GM18517 (cell line): Measurements from ENCODE around the gene PRODH.
"Not testable (repeated sequence)": the region's sequence is repeated elsewhere in the genome, so short reads cannot be mapped to it uniquely, and the experiment has no call there.

ENCODE experiments used
- ATAC-seq: cut with Tn5 transposase; IDR thresholded peaks from one replicate; pipeline ENCODE4 v1.9.1; 2021; ENCODE audit warnings: mild to moderate bottlenecking, moderate library complexity; ENCODE audit not compliant: unreplicated experiment

The PRODH gene

DNA sequence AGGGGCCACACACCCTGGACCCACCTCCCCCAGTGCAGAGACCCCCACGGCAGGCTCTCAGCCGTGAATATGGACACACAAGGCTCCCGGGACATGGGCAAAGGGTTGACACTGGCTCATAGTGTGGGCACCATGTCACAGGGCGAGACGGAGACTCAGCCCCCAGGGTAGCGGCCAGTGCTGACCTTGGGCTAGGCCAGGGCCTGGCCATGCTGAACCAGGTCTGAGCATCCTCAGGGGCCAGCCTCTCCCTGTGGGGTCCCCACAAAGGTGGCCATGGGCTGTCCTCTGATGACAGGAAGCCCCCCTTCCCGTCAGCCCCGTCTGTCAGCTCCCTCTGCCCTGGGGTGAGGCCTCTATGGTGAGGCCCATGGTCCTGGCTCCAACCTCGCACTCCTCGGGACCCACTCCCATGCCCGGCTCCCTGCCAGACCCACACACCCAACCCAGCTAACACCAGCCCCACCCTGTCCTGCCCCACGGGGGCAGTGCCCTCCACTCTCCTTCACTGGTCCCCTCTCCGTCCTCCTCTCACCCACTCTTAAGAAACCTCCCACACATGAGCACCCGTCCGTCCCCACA, 19.0 kb upstream of the PRODH start:
- ATAC-seq: no peak

DNA sequence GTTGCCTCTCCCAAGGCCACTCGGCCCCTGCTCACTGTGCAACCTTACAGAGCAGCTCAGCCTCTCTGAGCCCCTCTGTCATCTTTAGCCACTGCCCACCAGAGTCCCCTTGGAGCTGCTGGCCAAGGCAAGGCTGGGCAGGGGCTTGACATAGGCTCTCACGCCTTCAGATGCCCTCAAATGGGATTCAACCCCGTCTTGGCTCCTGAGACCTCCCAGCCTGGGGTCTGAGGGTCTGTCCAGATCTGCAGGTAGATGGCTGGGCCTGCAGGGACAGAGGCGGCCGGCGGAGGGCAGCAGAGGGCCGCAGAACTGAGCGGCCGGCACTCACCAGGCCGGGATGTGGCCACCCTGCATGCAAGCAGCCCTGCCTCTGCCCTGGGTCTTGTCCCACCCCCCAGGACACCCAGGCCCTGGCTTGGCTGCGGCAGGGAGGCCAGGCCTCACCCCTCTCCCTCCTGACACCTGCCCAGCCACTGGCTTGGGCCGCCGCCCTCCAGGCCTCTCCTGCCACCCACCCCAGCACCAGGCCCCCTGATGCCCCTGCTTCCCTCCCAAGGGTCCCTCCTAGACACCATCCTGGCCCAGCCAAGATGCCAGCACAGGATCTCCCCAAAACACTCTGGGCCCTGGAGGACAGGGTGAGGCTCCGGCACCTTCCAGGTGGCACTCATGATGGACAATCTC, 18.4 kb upstream of the PRODH start:
- ATAC-seq: not testable (repeated sequence)

DNA sequence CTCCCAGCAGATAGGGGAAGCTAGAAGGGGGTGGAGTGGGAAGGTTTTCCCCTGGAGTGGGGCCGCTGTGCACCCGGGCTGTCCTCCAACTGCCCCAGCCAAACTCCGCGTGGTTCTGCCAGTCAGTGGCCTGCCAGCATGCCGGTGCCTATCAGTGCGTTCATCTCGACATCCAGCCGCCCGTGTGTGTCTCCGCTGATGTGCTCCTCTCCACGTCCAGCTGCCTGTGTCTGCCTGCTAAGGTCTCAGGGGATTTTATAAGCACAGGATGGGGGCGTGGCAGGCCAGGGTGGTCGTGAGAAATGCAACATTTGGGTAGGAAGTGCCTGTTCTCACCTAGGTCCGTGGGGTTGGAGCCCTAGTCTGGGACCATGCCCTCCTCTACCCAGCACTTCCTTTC, 17.0 kb upstream of the PRODH start:
- not testable (repeated sequence) for ATAC-seq

DNA sequence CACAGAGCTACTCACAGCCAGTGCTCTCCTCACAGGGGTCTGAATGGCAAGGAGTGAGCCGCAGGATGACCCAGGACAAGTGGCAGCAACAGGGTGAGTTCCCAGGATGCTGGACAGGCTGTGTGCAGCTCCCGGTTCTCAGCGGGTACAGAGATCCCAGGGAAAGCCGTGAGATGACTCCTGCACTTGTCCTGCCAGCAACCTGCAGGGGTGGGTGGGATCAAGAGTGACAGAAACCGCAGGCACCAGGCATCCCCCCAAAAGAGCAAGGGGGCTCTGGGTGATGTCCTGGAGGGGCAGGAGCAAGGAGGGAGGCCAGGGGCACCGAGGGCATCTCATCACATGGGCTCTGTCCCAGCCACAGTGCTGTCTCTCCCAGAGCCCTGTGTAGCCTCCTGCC, 15.9 kb upstream of the PRODH start:
- ATAC-seq: no peak

DNA sequence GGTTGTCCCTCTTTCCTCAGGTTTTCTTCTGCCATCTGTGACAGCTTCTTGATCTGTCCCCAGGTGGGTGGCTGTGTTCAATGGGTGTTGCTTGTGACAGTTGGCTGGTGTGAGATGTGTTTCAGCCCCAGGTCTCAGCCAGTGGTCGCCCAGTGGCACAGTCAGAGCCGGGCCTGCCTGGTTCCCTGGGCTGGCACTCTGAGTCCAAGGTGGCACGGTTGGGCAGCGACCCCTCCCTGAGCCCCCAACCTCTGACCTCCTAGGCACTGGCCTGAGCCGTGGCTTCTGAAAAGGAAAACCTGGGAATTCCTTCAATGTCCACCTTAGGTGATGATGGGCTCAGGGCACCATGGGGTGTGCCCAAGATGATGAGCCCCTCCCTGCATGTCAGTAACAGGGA, 14.0 kb upstream of the PRODH start:
- no peak for ATAC-seq

DNA sequence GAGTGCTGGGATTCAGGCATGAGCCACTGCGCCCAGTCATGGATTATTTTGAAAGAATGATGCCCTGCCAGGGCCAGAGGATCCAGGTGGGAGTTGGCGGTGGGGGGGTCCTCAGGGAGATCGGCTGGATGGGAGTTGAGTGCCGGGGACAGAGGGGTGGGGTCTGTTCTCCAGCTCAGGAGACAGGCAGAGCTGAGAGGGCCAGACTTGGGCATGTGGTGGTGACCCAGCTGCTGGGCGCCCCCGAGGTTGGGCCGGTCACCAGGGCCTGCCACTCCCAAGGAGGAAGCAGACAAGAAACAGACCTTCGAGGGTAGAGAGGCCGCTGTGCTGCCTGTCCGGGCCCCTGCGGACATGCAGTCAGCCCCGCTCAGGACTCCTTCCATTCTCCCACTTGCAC, 11.8 kb upstream of the PRODH start:
- ATAC-seq: no peak

DNA sequence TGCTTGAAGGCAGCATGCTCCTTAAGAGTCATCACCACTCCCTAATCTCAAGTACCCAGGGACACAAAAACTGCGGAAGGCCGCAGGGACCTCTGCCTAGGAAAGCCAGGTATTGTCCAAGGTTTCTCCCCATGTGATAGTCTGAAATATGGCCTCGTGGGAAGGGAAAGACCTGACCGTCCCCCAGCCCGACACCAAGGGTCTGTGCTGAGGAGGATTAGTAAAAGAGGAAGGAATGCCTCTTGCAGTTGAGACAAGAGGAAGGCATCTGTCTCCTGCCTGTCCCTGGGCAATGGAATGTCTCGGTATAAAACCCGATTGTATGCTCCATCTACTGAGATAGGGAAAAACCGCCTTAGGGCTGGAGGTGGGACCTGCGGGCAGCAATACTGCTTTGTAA, 11.0 kb upstream of the PRODH start:
- ATAC-seq: not testable (repeated sequence)

DNA sequence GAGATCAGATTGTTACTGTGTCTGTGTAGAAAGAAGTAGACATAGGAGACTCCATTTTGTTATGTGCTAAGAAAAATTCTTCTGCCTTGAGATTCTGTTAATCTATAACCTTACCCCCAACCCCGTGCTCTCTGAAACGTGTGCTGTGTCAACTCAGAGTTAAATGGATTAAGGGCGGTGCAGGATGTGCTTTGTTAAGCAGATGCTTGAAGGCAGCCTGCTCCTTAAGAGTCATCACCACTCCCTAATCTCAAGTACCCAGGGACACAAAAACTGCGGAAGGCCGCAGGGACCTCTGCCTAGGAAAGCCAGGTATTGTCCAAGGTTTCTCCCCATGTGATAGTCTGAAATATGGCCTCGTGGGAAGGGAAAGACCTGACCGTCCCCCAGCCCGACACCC, 2.6 kb upstream of the PRODH start:
- ATAC-seq: not testable (repeated sequence)

DNA sequence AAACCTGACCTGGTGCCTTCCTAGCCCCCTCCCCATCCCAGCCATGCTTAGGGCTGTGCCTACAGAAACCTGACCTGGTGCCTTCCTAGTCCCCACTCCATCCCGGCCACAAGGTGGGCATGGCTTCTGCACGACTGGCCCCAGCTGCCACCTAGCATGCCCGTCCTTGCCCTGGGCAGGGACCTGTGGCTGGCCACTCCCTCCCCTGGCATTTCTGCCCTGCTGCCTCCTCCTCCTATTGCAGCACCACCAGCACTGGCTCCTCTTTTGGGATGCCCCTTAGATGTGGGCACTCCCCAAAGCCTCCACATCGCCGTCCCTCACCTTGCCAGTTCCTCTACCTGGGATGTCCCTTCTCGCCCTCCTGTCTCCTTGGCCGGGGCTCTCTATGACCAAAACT, 1.4 kb downstream of the PRODH start:
- ATAC-seq: not testable (repeated sequence)

DNA sequence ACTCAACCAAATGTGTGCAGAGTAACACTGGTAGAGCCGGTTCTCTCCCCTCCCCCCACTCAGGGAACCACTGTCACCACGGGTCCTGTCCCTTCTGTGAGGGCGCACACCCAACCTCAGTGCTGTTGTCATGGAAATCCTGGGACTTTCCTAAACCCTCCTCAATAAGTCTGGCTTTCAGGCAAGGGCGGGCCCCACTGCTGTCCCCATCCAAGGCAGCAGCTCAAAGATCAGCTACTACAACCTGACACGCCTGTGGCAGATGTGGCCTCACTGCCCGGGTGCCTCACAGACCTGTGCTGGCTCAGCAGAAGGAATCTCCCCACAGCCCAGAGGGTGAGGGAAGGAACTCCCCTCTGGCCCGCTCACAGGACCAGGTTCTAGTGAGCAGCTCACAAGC, 2.2 kb downstream of the PRODH start:
- no peak for ATAC-seq

DNA sequence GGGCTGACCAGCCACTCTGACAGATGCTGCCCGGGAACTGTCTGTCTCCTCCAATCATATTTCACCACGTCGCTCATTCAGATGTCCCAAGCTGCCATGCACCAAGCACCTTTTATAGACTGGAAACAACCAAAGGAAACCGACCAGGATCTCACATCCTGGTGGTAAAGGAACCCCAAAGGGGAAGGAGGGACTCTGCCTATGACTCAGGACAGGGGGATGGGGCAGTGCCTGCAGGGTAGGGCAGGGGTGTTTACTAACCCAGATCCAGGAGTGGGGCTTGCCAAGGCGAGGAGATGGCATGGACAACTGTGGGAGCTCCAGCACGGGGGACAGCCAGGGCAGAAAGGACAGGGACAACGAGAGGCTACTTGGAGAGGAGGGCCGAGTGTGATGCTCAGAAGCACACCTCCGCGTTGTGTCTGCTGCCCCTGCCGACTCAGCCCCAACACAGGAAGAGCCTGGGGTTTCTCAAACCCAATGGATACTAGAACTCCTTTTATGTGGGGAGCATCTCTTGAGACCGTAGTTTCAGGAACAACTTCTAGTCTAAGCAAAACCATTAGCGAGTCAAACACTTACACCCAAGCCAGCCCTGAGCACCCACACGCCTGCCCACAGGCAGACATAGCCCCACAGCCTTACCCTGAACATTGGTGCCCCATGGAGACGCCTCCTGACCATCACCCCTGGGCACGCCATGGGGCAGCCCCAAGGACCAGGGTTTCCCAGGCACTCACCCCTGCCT, 4.0 kb downstream of the PRODH start:
- no peak for ATAC-seq

DNA sequence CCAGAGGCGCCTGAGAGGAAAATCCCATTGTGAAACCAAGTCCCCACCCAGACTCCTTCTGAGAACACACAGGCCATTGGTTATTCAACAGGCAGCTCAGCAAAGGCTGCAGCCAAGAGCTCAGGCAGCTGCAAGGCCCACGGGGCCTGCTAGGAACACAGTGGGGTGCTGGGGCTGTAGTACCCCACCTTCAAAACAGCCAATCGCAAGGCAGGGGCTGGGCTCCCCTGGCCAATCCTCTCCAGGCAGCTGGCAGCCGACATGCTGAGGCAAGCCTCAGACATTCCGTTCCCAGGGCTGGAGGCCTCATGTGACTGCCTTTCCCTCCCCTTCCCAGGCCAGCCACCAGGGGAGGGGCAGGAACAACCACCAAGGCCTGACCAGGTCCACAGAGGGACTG, 6.6 kb downstream of the PRODH start:
- no peak for ATAC-seq

DNA sequence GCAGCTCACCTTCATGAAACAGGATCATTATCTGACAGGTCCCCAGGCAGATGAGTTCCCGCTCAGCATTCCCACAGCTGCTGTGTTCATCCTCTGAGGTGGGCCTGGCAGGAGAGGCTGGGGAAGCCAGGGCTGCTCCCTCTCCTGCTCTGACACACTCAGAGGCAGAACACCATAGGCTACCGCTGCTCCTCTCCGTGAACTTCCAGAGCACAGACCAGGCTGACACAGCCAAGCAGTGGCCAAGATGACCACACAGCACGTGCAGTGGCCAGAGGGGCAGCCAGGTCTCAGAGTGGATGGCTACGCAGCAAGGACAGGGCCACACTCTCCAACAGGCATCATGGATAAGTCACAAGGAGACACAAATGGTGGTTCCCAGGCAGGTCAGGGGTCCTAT, 8.5 kb downstream of the PRODH start:
- ATAC-seq: no peak

DNA sequence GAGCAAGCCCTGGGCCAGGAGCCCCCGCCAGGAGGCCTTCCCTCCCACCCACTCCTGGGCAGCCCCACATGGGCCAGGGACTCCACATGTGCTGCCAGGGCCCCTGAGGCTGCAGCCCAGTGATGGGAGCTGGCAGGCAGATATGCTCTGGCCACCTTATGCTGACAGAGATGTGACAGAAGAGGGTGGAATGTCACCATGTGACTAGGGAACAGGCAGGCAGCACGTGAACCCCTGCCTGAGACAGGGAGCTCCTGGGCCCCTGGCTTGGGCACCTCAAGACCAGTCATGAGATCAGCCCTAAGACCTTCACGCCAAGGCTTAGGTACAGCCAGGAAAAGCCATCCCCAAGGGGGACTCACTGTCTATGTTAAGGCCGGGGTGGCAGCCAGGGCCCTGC, 9.1 kb downstream of the PRODH start:
- no peak for ATAC-seq

DNA sequence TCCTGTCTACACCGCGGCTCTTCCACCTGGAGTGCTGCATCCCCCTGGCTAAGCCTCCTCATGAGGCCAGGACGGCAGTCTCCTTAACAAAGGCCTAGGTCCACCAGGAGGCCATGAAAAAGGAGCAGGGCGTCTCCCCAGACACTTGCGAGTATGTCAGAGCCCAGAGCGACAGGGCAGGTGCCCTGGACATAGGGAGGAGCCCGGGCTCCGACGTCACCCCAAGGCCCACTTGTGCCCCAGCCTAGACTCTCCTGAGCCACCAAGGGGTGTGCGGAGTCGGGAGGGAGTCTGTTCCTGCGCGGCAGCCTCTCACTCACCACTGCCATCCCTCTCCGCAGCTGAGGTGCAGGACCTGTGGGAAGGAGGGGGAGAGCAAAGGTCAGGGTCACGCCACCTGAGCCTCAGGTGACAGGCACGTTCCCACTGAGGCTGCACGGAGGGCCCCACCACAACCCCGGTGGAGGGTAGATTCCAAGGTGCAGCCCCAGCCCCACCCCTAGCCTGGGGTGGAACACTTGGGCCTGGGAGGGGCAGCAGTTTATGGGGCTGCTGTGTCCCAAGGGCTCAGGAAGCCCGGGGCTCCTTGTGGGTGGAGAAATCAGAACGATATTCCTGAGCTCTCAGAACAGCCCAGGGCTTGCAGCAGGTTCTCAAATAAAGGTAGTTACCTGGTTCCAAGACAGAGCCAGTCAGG, 10.6 kb downstream of the PRODH start:
- no peak for ATAC-seq

DNA sequence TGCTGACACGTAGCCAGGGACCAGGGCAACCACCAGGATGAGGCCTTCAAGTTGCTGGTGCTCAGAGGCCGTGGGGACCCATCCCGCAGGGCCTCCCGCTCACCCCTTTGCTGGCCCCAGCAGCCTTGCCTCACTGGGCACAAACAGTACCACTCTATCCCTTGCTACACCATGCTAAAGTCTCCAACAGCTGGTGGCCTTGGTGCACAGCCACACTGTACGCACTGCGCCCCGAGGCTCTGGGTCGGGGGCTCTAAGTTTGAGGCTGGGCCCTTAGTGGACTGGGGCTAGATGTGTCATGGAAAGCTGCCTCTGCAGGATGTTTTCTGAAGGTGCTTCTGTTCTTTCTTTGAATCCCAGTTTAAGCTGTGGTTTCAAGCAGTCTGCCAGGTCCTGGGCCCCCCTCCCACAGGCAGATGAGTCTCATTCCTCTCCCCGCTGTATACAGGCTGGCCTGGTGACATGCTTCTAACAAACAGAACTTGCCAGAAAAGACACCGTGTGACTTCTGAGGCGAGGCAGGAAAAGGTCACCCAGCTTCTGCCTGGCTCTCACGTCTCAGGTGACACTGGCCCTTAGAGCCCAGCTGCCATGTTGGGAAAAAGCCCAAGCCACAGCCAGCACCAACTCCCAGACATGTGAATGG, 15.7 kb downstream of the PRODH start:
- not testable (repeated sequence) for ATAC-seq

DNA sequence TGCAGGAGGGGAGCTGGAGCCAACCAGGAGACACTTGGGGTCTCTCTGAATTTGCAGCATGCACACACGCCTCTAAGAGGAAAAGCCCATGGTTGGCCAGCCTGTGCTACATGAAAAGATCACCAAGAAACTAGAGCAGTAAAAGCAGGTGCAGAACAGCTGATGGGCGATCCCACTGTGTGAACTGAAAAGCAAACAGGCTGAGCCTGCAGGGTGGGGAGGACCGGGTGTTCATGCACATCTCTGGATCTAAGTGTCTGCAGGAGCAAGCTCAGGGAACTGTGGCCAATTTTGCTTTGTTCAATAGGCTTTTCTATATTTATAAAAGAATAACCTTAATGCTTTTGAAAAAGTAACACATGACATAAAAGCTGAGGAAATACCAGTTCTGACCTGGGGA, 18.3 kb downstream of the PRODH start:
- ATAC-seq: not testable (repeated sequence)

DNA sequence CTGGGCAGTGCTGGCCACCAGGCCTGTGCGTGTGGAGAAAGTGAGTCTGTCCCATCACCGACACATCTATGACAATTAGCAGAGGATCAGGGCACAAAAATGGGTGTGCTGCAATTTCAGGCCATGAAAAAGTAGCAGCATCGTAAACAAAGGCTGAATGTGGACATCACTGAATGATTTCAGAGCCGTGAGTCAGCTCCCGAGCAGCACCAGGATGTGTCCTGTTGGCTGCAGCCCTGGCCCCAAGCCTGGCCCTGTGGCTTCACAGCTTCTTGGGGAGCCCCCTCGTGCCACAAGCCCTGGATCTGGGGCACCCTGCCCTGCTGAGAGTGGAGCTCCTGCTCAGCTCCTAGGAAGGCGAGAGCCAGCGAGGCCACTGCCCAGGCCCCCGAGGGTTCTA, 20.5 kb downstream of the PRODH start:
- ATAC-seq: not testable (repeated sequence)

DNA sequence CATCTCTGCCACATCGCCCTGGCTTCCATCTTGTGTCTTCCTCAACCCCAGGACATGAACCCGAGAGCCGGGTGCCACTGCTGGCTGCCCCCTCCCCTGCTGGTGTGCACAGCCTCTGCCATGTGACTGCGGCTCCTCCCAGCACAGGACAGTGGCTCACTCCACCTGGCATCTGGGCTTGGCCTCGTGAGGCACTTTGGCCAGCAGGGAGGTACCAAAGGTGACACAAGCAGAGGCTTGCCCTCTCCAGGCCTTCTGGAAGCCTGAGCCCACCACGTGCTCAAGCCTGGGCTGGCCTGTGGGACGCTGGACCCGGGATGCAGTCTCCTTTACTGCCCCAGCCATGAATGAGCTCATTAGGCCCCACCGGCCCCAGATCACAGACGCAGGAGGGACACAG, 21.5 kb downstream of the PRODH start:
- not testable (repeated sequence) for ATAC-seq

DNA sequence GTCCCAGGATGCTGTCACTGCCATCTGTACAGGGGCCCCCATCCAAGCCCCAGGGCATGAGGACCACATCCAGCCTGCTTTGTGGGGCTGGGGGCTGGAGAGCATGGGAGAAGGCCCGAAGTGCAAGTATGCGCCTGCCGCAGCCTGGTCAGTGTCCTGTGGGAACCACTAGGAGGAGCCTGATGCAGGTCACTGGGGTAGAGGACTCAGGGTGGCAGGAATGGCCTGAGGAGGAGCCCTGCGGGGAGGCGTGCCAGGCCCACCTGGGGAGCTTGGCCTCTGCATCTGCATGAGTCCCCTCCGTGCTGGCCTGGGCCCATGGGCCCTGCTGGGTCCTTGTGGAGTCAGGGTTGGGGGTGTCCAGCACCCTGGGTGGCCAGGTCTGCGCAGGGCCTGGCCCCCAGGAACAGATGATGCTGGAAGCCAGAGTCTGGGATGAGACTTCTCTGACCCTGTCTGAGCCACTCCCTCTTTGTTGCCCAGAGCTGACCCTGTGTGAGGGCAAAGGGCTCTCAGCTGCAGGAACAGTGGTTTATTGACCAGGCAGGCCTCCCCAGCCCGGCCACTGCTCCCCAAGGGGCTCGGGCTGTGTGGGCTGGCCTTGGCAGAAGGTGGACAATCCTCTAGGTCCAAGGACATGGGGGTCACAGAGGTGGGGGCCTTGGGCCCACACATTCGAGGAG, 23.7 kb downstream of the PRODH start:
- ATAC-seq: not testable (repeated sequence)

DNA sequence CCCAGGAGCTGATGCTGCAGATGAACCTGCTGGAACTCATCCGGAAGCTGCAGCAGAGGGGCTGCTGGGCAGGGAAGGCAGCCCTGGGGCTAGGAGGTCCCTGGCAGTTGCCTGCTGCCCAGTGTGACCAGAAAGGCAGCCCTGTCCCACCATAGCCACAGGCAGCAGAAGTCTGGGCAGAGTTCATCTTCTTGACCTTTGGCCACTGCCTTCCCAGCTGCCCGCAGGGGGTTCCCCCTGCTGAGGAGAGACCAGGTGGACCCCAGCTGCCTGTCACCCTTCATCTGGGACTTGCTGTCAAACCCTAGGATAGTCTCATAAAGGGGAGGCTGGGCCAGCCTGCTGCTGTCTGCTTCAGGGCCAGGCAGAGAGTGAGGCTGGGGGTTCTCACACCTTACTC, 24.6 kb downstream of the PRODH start:
- not testable (repeated sequence) for ATAC-seq
